ENCODE measurements around the gene JPH2.

The JPH2 gene

DNA sequence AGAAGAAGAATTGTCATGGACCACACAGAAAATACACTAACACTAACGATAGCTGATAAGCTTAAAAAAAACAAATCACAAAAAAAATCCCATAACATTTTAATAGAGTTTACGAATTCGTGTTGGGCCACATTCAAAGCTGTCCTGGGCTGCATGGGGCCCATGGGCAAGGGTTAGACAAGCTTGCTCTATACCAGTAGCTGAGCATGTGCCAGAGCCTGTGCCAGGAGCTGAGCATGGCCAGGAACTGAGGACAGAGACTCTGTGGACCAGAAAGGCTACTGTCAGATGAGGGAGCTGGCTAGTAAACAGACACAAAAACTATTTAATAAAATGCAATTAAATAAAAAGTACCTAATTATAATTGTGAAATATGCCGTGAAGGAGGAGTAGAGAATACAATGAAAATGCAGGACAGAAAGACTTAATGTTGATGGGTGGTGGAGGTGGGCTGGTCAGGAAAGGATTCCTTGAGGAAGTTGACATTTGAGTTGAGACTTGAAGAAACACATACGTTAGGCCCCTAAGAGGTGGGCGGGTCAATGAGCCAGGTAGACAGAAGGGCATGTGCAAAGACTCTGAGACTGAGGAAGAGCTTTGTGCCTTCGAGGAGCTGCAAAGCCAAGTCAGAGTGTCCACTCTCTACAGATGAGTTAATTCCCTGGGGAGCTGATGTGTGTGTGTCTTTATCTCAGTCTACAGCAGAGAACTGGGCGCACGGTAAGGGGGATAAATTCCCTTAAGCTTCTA, 66.1 kb downstream of the JPH2 start:
- no peak for FAIRE-seq

GRCh38 chr20:44118185-44119033, 68.6 kb downstream of the JPH2 start:
- FAIRE-seq: no peak

DNA sequence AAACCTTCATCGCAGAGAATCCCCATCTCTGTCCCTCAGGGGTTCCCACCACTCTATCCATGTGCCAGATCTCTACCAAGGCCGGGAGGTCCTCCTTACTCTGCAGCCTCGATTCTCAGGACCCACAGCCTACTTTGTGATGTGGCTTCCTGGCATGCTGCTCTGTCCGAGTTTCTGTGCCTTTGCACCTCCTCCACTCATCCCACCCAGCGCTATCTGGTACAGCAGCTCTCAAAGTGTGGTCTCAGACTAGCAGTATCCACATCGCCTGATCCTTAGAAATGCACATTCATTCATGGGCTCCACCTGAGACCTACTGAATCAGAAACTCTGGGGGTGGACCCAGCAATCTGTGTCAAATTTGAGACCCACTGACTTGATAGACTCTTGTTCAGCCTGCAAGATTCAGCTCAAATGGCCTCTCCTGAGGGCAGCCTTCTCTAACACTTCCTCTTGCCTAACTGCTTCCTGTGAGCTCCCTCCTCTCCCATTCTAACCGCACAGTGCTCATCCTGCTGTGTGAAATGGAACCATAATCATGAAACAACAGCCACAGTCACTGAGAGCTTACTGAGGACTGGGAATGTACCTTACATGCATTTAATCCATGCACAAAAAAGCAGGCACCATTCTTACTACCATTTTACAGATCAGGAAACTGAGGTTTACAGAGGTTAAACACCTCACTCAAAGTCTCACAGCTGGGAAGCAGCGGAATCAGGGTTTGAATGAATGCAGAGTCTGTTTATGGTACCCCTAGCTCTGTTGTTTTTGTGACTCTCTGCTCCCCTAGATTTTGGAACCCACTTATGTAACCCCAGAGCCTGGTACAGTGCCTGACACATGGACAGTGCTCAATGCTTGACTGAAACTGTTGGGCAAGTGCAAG, 69.4 kb downstream of the JPH2 start:
- FAIRE-seq: no peak

GRCh38 chr20:44115762-44116644, 71.0 kb downstream of the JPH2 start:
- FAIRE-seq: no peak

GRCh38 chr20:44115181-44115580, 71.8 kb downstream of the JPH2 start:
- no peak for FAIRE-seq

DNA sequence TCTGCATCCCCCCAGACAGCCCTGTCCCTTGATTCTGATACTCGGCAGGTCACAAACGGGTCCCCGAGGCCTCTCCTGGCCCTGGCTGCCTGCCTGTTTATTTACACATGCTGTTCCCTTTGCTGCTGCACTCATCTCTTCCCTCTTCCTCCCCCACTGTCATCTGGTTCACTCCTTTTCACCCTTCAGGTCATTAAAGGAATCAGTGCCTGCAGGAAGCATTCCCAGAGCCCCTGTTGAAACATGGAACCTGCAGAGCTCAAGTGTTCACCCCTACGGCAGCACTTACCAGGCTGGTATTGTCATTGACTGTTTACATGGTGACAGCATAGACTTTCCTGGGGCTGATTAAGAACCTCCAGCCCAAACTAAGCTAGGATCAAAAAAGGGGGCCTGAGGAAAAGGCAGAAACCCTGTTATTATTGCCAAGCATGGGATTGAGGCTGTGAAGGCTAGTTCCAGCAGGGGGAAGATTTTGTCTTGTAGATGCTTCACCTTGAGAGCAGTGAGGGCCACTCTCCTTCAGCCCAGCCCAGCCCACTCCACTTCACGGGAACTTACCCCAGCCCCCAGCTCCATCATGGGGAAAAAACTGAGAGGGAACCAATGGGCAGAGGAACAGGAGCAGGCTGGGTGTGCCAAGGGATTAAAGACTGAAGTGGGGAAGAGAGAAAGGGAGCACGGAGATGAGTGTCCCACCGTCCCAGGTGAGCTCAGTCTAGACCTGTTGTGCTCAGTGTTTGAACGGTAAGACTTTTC, 73.2 kb downstream of the JPH2 start:
- no peak for FAIRE-seq

- FAIRE-seq: no peak
Observed at GRCh38 chr20:44112889-44113617, 73.9 kb downstream of the JPH2 start.

- no peak for FAIRE-seq
Observed at GRCh38 chr20:44112456-44112855, 74.5 kb downstream of the JPH2 start.

- FAIRE-seq: no peak
Observed at GRCh38 chr20:44111712-44112335, 75.2 kb downstream of the JPH2 start.

- no peak for FAIRE-seq
Observed at GRCh38 chr20:44110816-44111568, 76.0 kb downstream of the JPH2 start.

DNA sequence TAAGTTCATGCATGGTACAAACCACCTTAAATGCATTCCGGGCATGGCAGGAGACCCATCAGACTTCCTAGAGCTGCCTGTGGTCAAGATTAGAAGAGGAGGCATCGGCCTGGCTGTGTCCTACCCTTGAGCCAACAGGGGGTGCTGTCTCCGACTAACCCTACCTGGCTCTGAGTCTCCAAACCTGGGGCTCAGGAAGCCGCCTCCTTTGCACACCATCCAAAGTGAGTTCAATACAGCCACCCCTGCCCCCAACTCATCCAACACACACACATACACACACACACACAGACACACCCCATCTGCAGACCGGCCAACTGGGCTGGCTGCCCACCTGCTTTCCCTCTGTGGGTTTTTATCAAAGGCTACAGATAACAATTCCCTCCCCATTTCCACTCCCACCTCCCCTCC, 77.0 kb downstream of the JPH2 start:
- no peak for FAIRE-seq

DNA sequence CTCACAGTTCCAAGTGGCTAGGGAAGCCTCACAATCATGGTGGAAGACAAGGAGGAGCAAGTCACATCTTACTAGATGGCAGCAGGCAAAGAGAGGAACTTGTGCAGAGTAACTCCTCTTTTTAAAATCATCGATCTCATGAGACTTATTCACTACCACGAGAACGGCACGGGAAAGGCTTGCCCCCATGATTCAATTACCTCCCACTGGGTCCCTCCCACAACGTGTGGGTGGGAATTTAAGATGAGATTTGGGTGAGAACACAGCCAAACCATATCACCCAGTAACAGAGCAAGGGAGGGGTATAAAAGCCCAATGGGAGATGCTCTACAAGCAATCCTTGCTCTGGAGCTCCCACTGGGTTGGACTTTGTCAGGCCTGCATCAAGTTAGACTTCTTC, 80.4 kb downstream of the JPH2 start:
- no peak for FAIRE-seq

GRCh38 chr20:44104798-44105517, 82.0 kb downstream of the JPH2 start:
- FAIRE-seq: no peak

DNA sequence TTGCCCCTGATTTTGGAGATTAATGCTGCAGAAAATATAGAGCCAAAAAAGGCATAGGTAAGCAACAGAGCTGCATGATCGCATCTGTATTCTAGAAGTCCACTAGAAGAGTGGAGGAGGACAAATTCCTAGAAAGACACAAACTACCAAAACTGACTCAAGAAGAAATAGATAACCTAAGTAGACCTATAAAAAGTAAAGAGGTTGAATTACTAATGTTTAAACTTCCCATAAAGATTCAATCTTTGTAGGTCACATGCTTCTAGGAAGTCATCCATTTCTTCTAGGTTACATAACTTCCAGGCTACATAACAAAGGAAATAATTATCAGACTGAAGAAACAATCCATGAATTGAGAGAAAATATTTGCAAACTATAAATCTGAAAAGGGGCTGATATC, 84.4 kb downstream of the JPH2 start:
- no peak for FAIRE-seq

- FAIRE-seq: no peak
Observed at GRCh38 chr20:44099832-44100231, 87.2 kb downstream of the JPH2 start.

- FAIRE-seq: no peak
Observed at GRCh38 chr20:44098657-44099056, 88.3 kb downstream of the JPH2 start.

- no peak for FAIRE-seq
Observed at GRCh38 chr20:44098256-44098630, 88.7 kb downstream of the JPH2 start.

DNA sequence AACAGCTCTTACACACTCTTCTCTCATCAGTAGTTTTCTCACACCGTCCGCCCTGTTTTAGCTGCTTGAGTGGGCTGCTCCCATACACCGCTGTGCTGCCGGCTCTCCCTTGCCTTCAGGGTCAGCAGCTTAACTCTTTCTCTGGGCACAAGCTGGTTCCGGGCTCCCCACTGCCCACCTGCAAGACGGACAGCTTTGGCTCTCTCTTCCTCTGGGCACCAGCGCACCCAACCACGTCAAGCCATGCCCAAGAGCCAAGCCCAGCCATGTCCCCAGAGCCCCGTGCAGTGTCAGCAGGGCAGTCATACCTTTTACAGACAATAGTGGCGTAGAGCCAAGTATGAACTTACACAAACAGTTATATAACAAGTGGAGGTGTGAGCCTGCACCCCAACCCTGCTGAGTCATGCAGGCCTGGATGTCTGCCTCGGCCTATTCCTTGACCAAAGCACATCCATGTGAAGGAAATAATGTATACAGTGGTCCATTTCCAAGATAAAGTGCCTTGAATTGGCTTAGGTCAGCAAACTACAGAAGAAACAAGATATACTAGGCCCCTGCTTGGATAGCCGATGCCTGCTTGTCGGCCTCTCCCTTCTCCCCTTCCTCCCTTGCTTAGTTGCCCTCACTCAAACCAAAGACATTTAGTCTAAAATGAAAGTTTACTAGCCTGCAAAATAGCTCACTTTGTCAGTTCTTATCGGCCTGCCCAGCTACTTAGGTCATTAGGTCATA, 89.3 kb downstream of the JPH2 start:
- no peak for FAIRE-seq
